Measurements from ENCODE around the gene PTPRK. TPM values are rescaled to one million over a fixed set of nuclear protein-coding genes. Genes with fewer than 3 reads are reported as not detected.

PTPRK gene
- total and polyA plus RNA-seq, 10 of the 15 experiments (the other 5 are each of a cell fraction or from before 2014, with no cell fraction given): 0.23 to 1.9 (median 0.55) TPM

DNA sequence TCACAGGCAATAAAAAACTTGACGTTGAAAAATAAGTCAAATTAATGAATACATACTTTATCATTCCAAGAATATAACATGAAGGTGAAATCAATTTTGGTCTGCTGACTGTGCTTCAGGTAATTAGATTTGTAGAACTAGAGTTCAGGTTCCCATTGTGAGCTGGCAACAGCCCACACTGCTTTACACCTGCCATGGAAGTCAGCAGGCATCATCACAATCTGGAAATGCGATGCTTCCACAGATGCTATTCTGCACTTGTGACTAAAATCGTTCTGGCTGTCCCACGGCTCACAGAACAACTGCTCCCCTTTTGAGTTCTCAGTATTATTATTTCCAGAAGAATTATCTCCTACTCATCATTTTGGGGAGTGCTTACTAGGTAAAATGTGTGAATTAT lies 556.9 kb downstream of the PTPRK start:
- BruUV-seq (replicated peaks): no TSS peak
- no peak overlapping the region for H3K27ac ChIP-seq (ENCODE audit: control insufficient read depth, insufficient read depth)
- ChIA-PET SMC1A (ENCODE audit: uncharacterized antibody, unreplicated experiment) (interaction anchor here (0.5 to 2.4 kb wide), 3 partner anchors 13 to 56 kb away, joined by 3 to 7 read pairs (median 4); no protein-coding TSS in a partner anchor), RAD21 (ENCODE audit: unreplicated experiment) (no interaction called here), CTCF (no interaction called here), POLR2A (no interaction called here)
- no peaks in the 10 kb centered on the region for H4K20me1 ChIP-seq (ENCODE audit: control insufficient read depth, insufficient read depth)
- H3K9ac ChIP-seq (ENCODE audit: control insufficient read depth, insufficient read depth, low read length): no peak overlapping the region
- WGBS (ENCODE audit: insufficient coverage, insufficient replicate concordance, low lambda C conversion rate, missing lambda C conversion rate): 25% methylated on average over 4 of the region's 4 CpGs
- H3K4me2 ChIP-seq (ENCODE audit: control insufficient read depth, insufficient read depth): no peak overlapping the region
- H3K9me3 ChIP-seq (replicated peaks; ENCODE audit: control insufficient read depth, insufficient read depth, low read length): no peaks in the 10 kb centered on the region
- intact Hi-C loops (cut with micrococcal nuclease; ENCODE audit: unreplicated experiment): no loop called here
- no peak for TF ChIP-seq MLLT1 (IDR thresholded peaks at IDR 0.05)
- H3K36me3 ChIP-seq (ENCODE audit: control insufficient read depth in 2 of 2, insufficient read depth in 2 of 2, low read length in 1 of 2): no peaks in the 10 kb centered on the region
- DNase-seq (ENCODE audit: low read depth, low spot score) (no peak), FAIRE-seq (no peak), ATAC-seq (no peak)
- no peak overlapping the region for H2AFZ ChIP-seq (ENCODE audit: control insufficient read depth, low read depth, low read length)
- H3K4me1 ChIP-seq (ENCODE audit: control insufficient read depth, insufficient read depth, low read length): no peaks in the 10 kb centered on the region
- H3K79me2 ChIP-seq (ENCODE audit: control insufficient read depth, insufficient read depth, low read length): no peaks in the 10 kb centered on the region
- no peak overlapping the region for H3K4me3 ChIP-seq
- in situ Hi-C loops (cut with MboI): no loop called here
- H3K27me3 ChIP-seq (replicated peaks in 1 of 2; ENCODE audit: control insufficient read depth in 2 of 2, insufficient read depth in 2 of 2, low read length in 1 of 2): no peaks in the 10 kb centered on the region

GRCh38 chr6:127959869-127960268 lies 560.5 kb downstream of the PTPRK start:
- H3K79me2 ChIP-seq (ENCODE audit: control insufficient read depth, insufficient read depth, low read length): no peaks in the 10 kb centered on the region
- TF ChIP-seq CEBPB (IDR thresholded peaks at IDR 0.05; ENCODE audit: borderline replicate concordance in 1 of 2, low read depth in 2 of 2, low read length in 2 of 2): no peak
- no peak for TF ChIP-seq CREM (IDR thresholded peaks at IDR 0.05; ENCODE audit: low read depth)
- no peak for TF ChIP-seq ZSCAN29 (IDR thresholded peaks at IDR 0.05)
- TF ChIP-seq BRCA1 (IDR thresholded peaks at IDR 0.05; ENCODE audit: low read depth, low read length): no peak
- no peak for TF ChIP-seq SUPT20H (IDR thresholded peaks at IDR 0.05; ENCODE audit: borderline replicate concordance, control insufficient read depth, low read depth, low read length)
- no peak for TF ChIP-seq HDAC6 (IDR thresholded peaks at IDR 0.05; ENCODE audit: unreplicated experiment)
- no peak for TF ChIP-seq GABPA (IDR thresholded peaks at IDR 0.05; ENCODE audit: low read depth)
- TF ChIP-seq EZH2 (IDR thresholded peaks at IDR 0.05; ENCODE audit: borderline replicate concordance, control insufficient read depth, low read depth, low read length): no peak
- TF ChIP-seq GATAD2B (conservative IDR thresholded peaks at IDR 0.05; ENCODE audit: low read depth): no peak
- TF ChIP-seq KDM1A (IDR thresholded peaks at IDR 0.05; ENCODE audit: borderline replicate concordance): no peak
- TF ChIP-seq TAF1 (IDR thresholded peaks at IDR 0.05; ENCODE audit: borderline replicate concordance, low read depth, low read length): no peak
- TF ChIP-seq, protein P1, sequence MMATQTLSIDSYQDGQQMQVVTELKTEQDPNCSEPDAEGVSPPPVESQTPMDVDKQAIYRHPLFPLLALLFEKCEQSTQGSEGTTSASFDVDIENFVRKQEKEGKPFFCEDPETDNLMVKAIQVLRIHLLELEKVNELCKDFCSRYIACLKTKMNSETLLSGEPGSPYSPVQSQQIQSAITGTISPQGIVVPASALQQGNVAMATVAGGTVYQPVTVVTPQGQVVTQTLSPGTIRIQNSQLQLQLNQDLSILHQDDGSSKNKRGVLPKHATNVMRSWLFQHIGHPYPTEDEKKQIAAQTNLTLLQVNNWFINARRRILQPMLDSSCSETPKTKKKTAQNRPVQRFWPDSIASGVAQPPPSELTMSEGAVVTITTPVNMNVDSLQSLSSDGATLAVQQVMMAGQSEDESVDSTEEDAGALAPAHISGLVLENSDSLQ (IDR thresholded peaks at IDR 0.05): no peak
- TF ChIP-seq ATF7 (IDR thresholded peaks at IDR 0.05; ENCODE audit: low read depth): no peak
- no peak for TF ChIP-seq RELA (IDR thresholded peaks at IDR 0.05; ENCODE audit: borderline replicate concordance, partially characterized antibody)
- no peak overlapping the region for H3K4me2 ChIP-seq (ENCODE audit: control insufficient read depth, insufficient read depth)
- ATAC-seq: no peak
- SMC1A ChIA-PET (ENCODE audit: uncharacterized antibody, unreplicated experiment): interaction anchor here (1.5 kb wide), 1 partner anchor 19 kb away, joined by 4 read pairs; no protein-coding TSS in a partner anchor
- CTCF ChIA-PET: no interaction called here
- H3K9me3 ChIP-seq (replicated peaks; ENCODE audit: control insufficient read depth, insufficient read depth, low read length): no peaks in the 10 kb centered on the region
- no TSS peak for BruUV-seq (replicated peaks)
- no peaks in the 10 kb centered on the region for H4K20me1 ChIP-seq (ENCODE audit: control insufficient read depth, insufficient read depth)
- DNase-seq (ENCODE audit: low read depth, low spot score): no peak
- intact Hi-C loops (cut with micrococcal nuclease; ENCODE audit: unreplicated experiment) (no loop called here), in situ Hi-C loops (cut with MboI) (no loop called here)
- no peaks in the 10 kb centered on the region for H3K27me3 ChIP-seq (replicated peaks in 1 of 2; ENCODE audit: control insufficient read depth in 2 of 2, insufficient read depth in 2 of 2, low read length in 1 of 2)
- H3K27ac ChIP-seq (ENCODE audit: control insufficient read depth, insufficient read depth): no peak overlapping the region
- POLR2A ChIA-PET: no interaction called here
- RAD21 ChIA-PET (ENCODE audit: unreplicated experiment): no interaction called here
- FAIRE-seq: no peak
- 43% methylated on average over 3 of the region's 3 CpGs for WGBS (ENCODE audit: insufficient coverage, insufficient replicate concordance, low lambda C conversion rate, missing lambda C conversion rate)
- H3K36me3 ChIP-seq (ENCODE audit: control insufficient read depth in 2 of 2, insufficient read depth in 2 of 2, low read length in 1 of 2): no peaks in the 10 kb centered on the region
- no peak overlapping the region for H2AFZ ChIP-seq (ENCODE audit: control insufficient read depth, low read depth, low read length)
- H3K4me1 ChIP-seq (ENCODE audit: control insufficient read depth, insufficient read depth, low read length): no peaks in the 10 kb centered on the region
- H3K4me3 ChIP-seq: no peak overlapping the region
- H3K9ac ChIP-seq (ENCODE audit: control insufficient read depth, insufficient read depth, low read length): no peak overlapping the region

All from GM12878 (cell line).